Measurements from ENCODE around the gene ZNF775.
A peak's percentile ranks its signal among the peaks of the same experiment; 100 is the strongest.

Gene ZNF775

DNA sequence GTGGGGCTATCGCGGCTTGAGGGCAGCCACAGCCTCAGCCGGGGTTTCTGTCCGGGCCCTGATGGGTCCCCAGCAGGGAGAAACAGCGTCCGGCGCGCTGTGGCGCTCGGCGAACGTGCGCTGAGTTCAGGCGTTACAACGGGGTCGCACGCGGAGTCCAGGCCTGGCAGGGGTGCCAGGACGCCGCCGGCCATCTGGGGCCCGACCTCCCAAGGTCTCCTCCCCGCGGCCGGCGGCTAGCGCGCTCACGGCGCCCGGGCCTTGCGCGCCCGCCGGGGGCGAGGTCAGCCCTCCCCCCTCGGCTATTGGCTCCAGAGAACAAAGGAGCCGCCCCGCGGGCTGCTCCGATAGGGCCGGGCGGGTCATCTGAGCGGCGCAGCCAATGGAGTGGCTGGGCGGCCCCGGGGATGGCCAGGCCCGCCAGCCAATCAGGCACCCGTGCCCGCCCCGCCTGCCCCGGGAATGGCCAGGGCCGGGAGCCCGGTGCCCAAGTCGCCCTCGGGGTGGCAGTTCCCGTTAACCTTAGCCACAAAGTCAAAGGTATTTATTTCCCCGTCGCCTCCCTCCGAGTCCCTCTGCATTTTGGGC is at the start of gene ZNF775:
Gene ZNF775 (plus strand): TSS at position 478 of the 588 bp plus-strand sequence. CDS start 9,141 bp downstream, outside the sequence.
- Histone ChIP-seq H3K9me3 (ENCODE audit: insufficient read depth, low read length) (no peaks in the 10 kb centered on the region), H3K36me3 (ENCODE audit: insufficient read depth, insufficient read length, low read length) (peaks cover 14% of the 10 kb centered on the region), H3K4me1 (ENCODE audit: insufficient read depth, insufficient read length) (peaks cover 17% of the 10 kb centered on the region), H3K9ac (ENCODE audit: insufficient read length, low read depth) (peak within 1 kb of the TSS; percentile 96), H3K27me3 (ENCODE audit: insufficient read depth, insufficient read length) (no peaks in the 10 kb centered on the region), H3K4me3 (ENCODE audit: insufficient read length, low read depth) (peak within 1 kb of the TSS; percentile 85)
- peak; percentile 96 for DNase-seq (ENCODE audit: low read depth, low spot score)
- no peak for TF ChIP-seq ZNF274 (IDR thresholded peaks at IDR 0.05; ENCODE audit: low read depth, low read length)
- no peak for TF ChIP-seq YY1 (IDR thresholded peaks at IDR 0.05; ENCODE audit: insufficient read depth, insufficient read length)
- no peak for TF ChIP-seq SUZ12 (IDR thresholded peaks at IDR 0.05; ENCODE audit: extremely low read depth, insufficient read depth, insufficient read length)

- Histone ChIP-seq H3K27me3 (ENCODE audit: insufficient read depth, insufficient read length) (no peaks in the 10 kb centered on the region), H3K9me3 (ENCODE audit: insufficient read depth, low read length) (no peaks in the 10 kb centered on the region), H3K4me1 (ENCODE audit: insufficient read depth, insufficient read length) (peaks cover 26% of the 10 kb centered on the region), H3K4me3 (ENCODE audit: insufficient read length, low read depth) (no peak overlapping the region), H3K36me3 (ENCODE audit: insufficient read depth, insufficient read length, low read length) (peaks cover 69% of the 10 kb centered on the region), H3K9ac (ENCODE audit: insufficient read length, low read depth) (peak overlapping the region; percentile 42)
- TF ChIP-seq ZNF274 (IDR thresholded peaks at IDR 0.05; ENCODE audit: low read depth, low read length) (no peak), YY1 (IDR thresholded peaks at IDR 0.05; ENCODE audit: insufficient read depth, insufficient read length) (no peak), SUZ12 (IDR thresholded peaks at IDR 0.05; ENCODE audit: extremely low read depth, insufficient read depth, insufficient read length) (no peak)
- peak; percentile 90 for DNase-seq (ENCODE audit: low read depth, low spot score)
Observed at GRCh38 chr7:150329331-150330120, 49.6 kb upstream of the ZNF775 start.

- Histone ChIP-seq H3K4me1 (ENCODE audit: insufficient read depth, insufficient read length) (peaks cover 23% of the 10 kb centered on the region), H3K36me3 (ENCODE audit: insufficient read depth, insufficient read length, low read length) (peaks cover 63% of the 10 kb centered on the region), H3K9ac (ENCODE audit: insufficient read length, low read depth) (no peak overlapping the region), H3K27me3 (ENCODE audit: insufficient read depth, insufficient read length) (no peaks in the 10 kb centered on the region), H3K9me3 (ENCODE audit: insufficient read depth, low read length) (no peaks in the 10 kb centered on the region), H3K4me3 (ENCODE audit: insufficient read length, low read depth) (no peak overlapping the region)
- DNase-seq (ENCODE audit: low read depth, low spot score) = no peak
- TF ChIP-seq SUZ12 (IDR thresholded peaks at IDR 0.05; ENCODE audit: extremely low read depth, insufficient read depth, insufficient read length) (no peak), YY1 (IDR thresholded peaks at IDR 0.05; ENCODE audit: insufficient read depth, insufficient read length) (no peak), ZNF274 (IDR thresholded peaks at IDR 0.05; ENCODE audit: low read depth, low read length) (no peak)
Observed at GRCh38 chr7:150330211-150330885, 48.8 kb upstream of the ZNF775 start.

- TF ChIP-seq ZNF274 (IDR thresholded peaks at IDR 0.05; ENCODE audit: low read depth, low read length) (no peak), YY1 (IDR thresholded peaks at IDR 0.05; ENCODE audit: insufficient read depth, insufficient read length) (no peak), SUZ12 (IDR thresholded peaks at IDR 0.05; ENCODE audit: extremely low read depth, insufficient read depth, insufficient read length) (no peak)
- Histone ChIP-seq H3K9me3 (ENCODE audit: insufficient read depth, low read length) (no peaks in the 10 kb centered on the region), H3K9ac (ENCODE audit: insufficient read length, low read depth) (peak overlapping the region; percentile 42), H3K27me3 (ENCODE audit: insufficient read depth, insufficient read length) (no peaks in the 10 kb centered on the region), H3K4me1 (ENCODE audit: insufficient read depth, insufficient read length) (peaks cover 30% of the 10 kb centered on the region), H3K4me3 (ENCODE audit: insufficient read length, low read depth) (no peak overlapping the region), H3K36me3 (ENCODE audit: insufficient read depth, insufficient read length, low read length) (peaks cover 64% of the 10 kb centered on the region)
- no peak for DNase-seq (ENCODE audit: low read depth, low spot score)
Observed at GRCh38 chr7:150332852-150333635, 46.1 kb upstream of the ZNF775 start.

DNA sequence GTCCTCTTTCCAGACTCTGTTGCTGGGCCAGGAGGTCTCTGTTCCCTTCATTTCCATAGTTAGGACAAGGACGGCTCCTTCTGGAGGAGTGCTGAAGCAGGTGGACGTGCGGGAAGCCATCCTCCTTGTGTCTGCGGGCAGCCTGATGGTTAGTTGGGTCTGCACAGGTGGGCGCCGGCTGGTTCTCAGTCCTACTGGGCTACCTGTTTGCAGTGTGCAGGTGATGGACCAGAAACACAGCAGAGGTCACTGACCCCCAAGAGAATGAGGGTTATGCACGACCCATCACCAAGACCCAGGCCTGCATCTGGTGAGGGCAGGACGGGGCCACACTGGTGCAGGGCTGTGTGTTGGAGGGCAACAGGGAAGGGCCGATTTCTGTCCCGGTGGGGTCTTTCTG is 45.5 kb upstream of the ZNF775 start:
- H3K27me3 ChIP-seq (ENCODE audit: insufficient read depth, insufficient read length) = no peaks in the 10 kb centered on the region
- H3K4me3 ChIP-seq (ENCODE audit: insufficient read length, low read depth) = no peak overlapping the region
- H3K4me1 ChIP-seq (ENCODE audit: insufficient read depth, insufficient read length) = peaks cover 34% of the 10 kb centered on the region
- H3K9me3 ChIP-seq (ENCODE audit: insufficient read depth, low read length) = no peaks in the 10 kb centered on the region
- TF ChIP-seq YY1 (IDR thresholded peaks at IDR 0.05; ENCODE audit: insufficient read depth, insufficient read length) (no peak), SUZ12 (IDR thresholded peaks at IDR 0.05; ENCODE audit: extremely low read depth, insufficient read depth, insufficient read length) (no peak), ZNF274 (IDR thresholded peaks at IDR 0.05; ENCODE audit: low read depth, low read length) (no peak)
- DNase-seq (ENCODE audit: low read depth, low spot score) = no peak
- peak overlapping the region; percentile 42 for H3K9ac ChIP-seq (ENCODE audit: insufficient read length, low read depth)
- peaks cover 64% of the 10 kb centered on the region for H3K36me3 ChIP-seq (ENCODE audit: insufficient read depth, insufficient read length, low read length)

DNA sequence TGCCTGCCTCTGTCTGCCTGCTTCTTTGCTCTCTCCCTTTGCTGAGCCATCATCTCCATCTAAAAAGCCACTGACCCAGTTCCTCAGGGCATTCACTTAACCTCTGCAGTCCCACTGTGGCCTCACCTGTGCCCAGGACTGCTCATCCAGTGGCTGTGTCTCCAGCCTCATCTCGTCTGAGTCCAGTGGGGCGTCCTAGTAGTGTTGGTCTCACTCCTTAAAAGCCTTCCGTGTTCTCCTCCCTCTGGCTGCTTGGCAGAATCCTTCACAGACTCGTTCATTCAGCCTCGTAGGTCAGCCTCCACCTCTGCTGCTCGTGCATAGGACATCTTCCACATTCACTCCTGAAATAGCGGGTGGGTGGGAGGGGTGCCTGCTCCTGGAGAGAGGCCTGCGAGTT is 45.0 kb upstream of the ZNF775 start:
- Histone ChIP-seq H3K4me3 (ENCODE audit: insufficient read length, low read depth) (no peak overlapping the region), H3K27me3 (ENCODE audit: insufficient read depth, insufficient read length) (no peaks in the 10 kb centered on the region), H3K9me3 (ENCODE audit: insufficient read depth, low read length) (no peaks in the 10 kb centered on the region), H3K36me3 (ENCODE audit: insufficient read depth, insufficient read length, low read length) (peaks cover 67% of the 10 kb centered on the region), H3K4me1 (ENCODE audit: insufficient read depth, insufficient read length) (peaks cover 37% of the 10 kb centered on the region), H3K9ac (ENCODE audit: insufficient read length, low read depth) (peak overlapping the region; percentile 42)
- DNase-seq (ENCODE audit: low read depth, low spot score) = no peak
- TF ChIP-seq YY1 (IDR thresholded peaks at IDR 0.05; ENCODE audit: insufficient read depth, insufficient read length) = no peak
- TF ChIP-seq SUZ12 (IDR thresholded peaks at IDR 0.05; ENCODE audit: extremely low read depth, insufficient read depth, insufficient read length) = no peak
- TF ChIP-seq ZNF274 (IDR thresholded peaks at IDR 0.05; ENCODE audit: low read depth, low read length) = no peak

All from NT2/D1 (cell line).